Lung (tissue), 12 donors: ENCODE data around the gene LINC01488. TPM values are rescaled to one million over a fixed set of nuclear protein-coding genes. Genes with fewer than 3 reads are reported as not detected.

ENCODE experiments used
- ATAC-seq: fragments of 200-7000 bp; cut with Tn5 transposase; one replicate; pipeline ENCODE4 v1.9.1; 2020; ENCODE audit warnings: moderate number of reproducible peaks; ENCODE audit not compliant: insufficient read depth, low FRiP score
- DNase-seq, 3 donors: peaks; one replicate each; pipeline ENCODE4 v3.0.0-alpha.2; 2013 to 2017
- H3K27ac ChIP-seq, 2 donors: one replicate each; pipeline ENCODE4 v1.5.1; 2013; ENCODE audit warnings: mild to moderate bottlenecking in 2 of 2, moderate library complexity in 2 of 2, control low read depth in 1 of 2, inconsistent platforms in 1 of 2, low read depth in 1 of 2, low read length in 1 of 2
- H3K27me3 ChIP-seq, 3 donors: one replicate each; pipeline ENCODE4 v1.5.1; 2013; ENCODE audit warnings: low read length in 2 of 3; ENCODE audit not compliant: control insufficient read depth in 3 of 3, insufficient read depth in 3 of 3
- H3K36me3 ChIP-seq, 4 donors: one replicate each; pipeline ENCODE4 v1.5.1; 2013; ENCODE audit warnings: low read length in 4 of 4, mild to moderate bottlenecking in 1 of 4, moderate library complexity in 1 of 4; ENCODE audit not compliant: control insufficient read depth in 4 of 4, insufficient read depth in 4 of 4
- H3K4me1 ChIP-seq, 5 donors: one replicate each; pipeline ENCODE4 v1.5.1; 2013; ENCODE audit warnings: low read length in 5 of 5, mild to moderate bottlenecking in 2 of 5, moderate library complexity in 1 of 5; ENCODE audit not compliant: control insufficient read depth in 5 of 5, insufficient read depth in 5 of 5
- H3K4me3 ChIP-seq: one replicate; pipeline ENCODE4 v1.5.1; 2013; ENCODE audit warnings: mild to moderate bottlenecking, control low read depth, moderate library complexity
- H3K9ac ChIP-seq, 2 donors: one replicate each; pipeline ENCODE4 v1.5.1; 2013; ENCODE audit warnings: low read length in 2 of 2, control low read depth in 1 of 2; ENCODE audit not compliant: insufficient read depth in 1 of 2
- H3K9me3 ChIP-seq, 4 donors: one replicate each; pipeline ENCODE4 v1.5.1; 2013; ENCODE audit warnings: low read length in 3 of 4, mild to moderate bottlenecking in 1 of 4, moderate library complexity in 1 of 4; ENCODE audit not compliant: control insufficient read depth in 4 of 4, insufficient read depth in 3 of 4
- CTCF ChIP-seq: IDR thresholded peaks from 2 replicates; pipeline ENCODE4 v1.5.1; 2012; ENCODE audit warnings: mild to moderate bottlenecking; ENCODE audit errors: control extremely low read depth, extremely low read depth
- WGBS, 2 donors: extraction: QIAGEN DNeasy Blood & Tissue Kit; methylation state at CpG; one replicate each; pipeline ENCODE4 v1.1.7; 2013; 5-methylcytosine and 5-hydroxymethylcytosine counted together
- polyA plus RNA-seq, 2 donors: library from polyadenylated mRNA; stranded (reverse); fragments of 200-250 nt; gene quantifications; one replicate each; pipeline ENCODE4 v1.2.1, GENCODE V29; 2013
- total RNA-seq, 2 donors: library from RNA; depleted of rRNA in 1 of 2; stranded (reverse); fragments of >200 nt in 1 of 2; gene quantifications; one replicate each; pipeline ENCODE4 v1.2.1, GENCODE V29; 2014 to 2021
- donor health status: control.
- donor health status: control.
- donor health status: Bipolar disorder and iron deficiency.
- donor health status: healthy.
- donor health status: DM: yes; HTN: yes; CAD: no.

The LINC01488 gene
- total and polyA plus RNA-seq, 4 donors: not detected

- no peak for TF ChIP-seq CTCF
Observed at GRCh38 chr11:69439127-69439526, 42.3 kb upstream of the LINC01488 start.

GRCh38 chr11:69439651-69440464 lies 41.6 kb upstream of the LINC01488 start:
- H3K4me3 ChIP-seq: no peak overlapping the region
- H3K4me1 ChIP-seq: peaks cover 5 to 37% (median 20%) of the 10 kb centered on the region in 5 donors
- H3K9me3 ChIP-seq: no peaks in the 10 kb centered on the region
- H3K36me3 ChIP-seq: no peaks in the 10 kb centered on the region
- WGBS, 2 donors: 93 to 96% methylated on average over 13 of the region's 13 CpGs
- H3K27ac ChIP-seq: no peak overlapping the region
- DNase-seq (no peak), ATAC-seq (no peak)
- no peaks in the 10 kb centered on the region for H3K27me3 ChIP-seq
- no peak overlapping the region for H3K9ac ChIP-seq
- TF ChIP-seq CTCF: no peak

More at GRCh38 chr11:69439127-69439526, 42.3 kb upstream of the LINC01488 start:
- Histone ChIP-seq H3K27ac (no peak overlapping the region), H3K9me3 (no peaks in the 10 kb centered on the region), H3K36me3 (no peaks in the 10 kb centered on the region), H3K27me3 (no peaks in the 10 kb centered on the region), H3K9ac (no peak overlapping the region), H3K4me3 (no peak overlapping the region), H3K4me1 (peaks cover 4 to 30% (median 16%) of the 10 kb centered on the region in 5 donors)
- ATAC-seq (no peak), DNase-seq (no peak)
- WGBS, 2 donors: 90 to 94% methylated on average over 2 of the region's 2 CpGs

- H3K36me3 ChIP-seq: no peaks in the 10 kb centered on the region
- 95 to 97% methylated on average over 6 of the region's 6 CpGs for WGBS, 2 donors
- H3K4me3 ChIP-seq: no peak overlapping the region
- H3K9ac ChIP-seq: no peak overlapping the region
- DNase-seq: no peak
- H3K9me3 ChIP-seq: no peaks in the 10 kb centered on the region
- TF ChIP-seq CTCF: no peak
- no peaks in the 10 kb centered on the region for H3K27me3 ChIP-seq
- no peak for ATAC-seq
- H3K4me1 ChIP-seq: peaks cover 5 to 42% (median 23%) of the 10 kb centered on the region in 5 donors
- H3K27ac ChIP-seq: no peak overlapping the region
Observed at GRCh38 chr11:69440876-69441275, 40.6 kb upstream of the LINC01488 start.
